Stimulated activated CD4-positive, alpha-beta T cell treated with anti-CD3 and anti-CD28 coated beads, TNF-alpha, amount 100 ng/mL, for 24 hours (primary cell): ENCODE data around the gene PHETA2.
"Not testable (repeated sequence)": the region's sequence is repeated elsewhere in the genome, so short reads cannot be mapped to it uniquely, and the experiment has no call there.

Experiments used
- DNase-seq, 3 experiments: peaks; one replicate each; pipeline ENCODE4 v3.0.0-alpha.2; 2020; ENCODE audit warnings: low read depth in 3 of 3

PHETA2 gene

DNA sequence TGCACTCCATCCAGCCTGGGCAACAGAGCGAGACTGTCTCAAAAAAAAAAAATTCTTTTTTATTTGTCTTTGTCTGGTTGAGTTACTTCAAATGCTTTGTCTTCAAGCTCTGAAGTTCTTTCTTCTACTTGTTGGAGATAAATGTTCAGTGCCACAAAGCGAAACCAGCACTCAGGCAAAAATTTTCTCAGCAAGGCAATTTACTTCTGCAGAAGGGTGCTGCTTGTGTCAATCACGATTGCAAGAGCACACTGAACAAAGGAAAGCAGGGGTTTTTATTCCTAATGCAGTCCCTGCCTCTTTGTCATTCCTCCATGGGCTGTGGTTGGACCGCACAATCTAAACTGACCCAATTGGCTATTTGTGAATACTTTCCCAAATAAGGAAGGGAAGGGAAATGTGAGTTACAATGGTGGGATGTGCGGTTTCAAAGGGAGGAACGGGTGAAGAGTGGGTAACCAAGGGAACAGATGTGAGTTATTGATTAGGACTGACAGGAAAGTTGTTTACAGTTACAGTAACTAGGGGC is 30.3 kb downstream of the PHETA2 start:
- DNase-seq = not testable (repeated sequence)

DNA sequence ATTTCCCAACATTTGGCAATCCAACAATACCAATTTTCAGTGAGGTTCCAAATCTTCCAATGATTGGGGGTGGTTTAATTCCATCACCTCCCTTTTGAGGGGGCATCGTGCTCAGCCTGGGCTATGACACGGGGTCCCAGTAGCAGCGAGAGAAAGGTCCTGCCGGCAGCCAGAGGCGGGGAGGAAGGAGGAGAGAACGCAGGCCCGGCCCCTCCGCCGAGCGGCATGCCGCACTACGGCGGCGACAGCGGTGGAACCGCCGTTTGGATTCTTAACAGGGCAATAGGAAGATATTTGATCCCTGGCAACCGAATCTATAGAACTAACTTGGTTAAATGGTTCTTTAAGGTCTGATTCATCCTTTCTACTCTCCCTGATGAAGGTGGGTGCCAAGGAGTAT is 34.8 kb downstream of the PHETA2 start:
- DNase-seq = no peak

DNA sequence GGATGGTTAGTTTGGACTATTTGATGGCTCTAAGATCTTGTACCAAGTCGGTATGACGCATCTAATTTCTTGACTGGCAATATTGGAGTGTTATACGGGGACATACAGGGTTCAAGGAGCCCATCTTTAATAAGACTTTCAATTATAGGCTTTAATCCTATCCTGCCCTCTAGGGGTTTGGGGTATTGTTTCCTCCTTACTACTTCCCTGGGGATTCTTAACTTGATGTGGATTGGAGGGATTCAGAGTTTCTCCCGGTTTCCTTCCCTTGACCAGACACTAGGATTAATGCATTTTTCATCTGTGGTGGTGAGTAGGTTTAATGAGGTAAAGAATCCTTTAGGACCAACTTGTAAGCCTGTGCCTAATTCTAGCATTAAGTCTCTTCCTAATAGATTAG is 37.8 kb downstream of the PHETA2 start:
- DNase-seq = no peak

DNA sequence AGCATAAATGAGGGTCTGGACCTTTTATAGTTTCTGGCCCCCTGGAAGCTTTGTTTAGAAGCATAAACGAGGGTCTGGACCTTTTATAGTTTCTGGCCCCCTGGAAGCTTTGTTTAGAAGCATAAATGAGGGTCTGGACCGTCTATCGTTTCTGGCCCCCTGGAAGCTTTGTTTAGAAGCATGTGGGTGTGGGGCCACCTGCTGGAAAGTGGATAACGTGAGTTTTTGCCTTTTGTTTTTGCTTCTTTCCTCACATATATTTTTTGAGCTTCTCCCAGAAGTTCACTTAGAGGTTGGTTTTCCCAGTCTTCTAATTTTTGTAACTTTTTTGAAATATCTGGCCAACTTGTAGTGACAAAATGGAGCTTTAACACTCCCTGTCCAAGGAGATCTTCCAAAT is 38.7 kb downstream of the PHETA2 start:
- not testable (repeated sequence) for DNase-seq

DNA sequence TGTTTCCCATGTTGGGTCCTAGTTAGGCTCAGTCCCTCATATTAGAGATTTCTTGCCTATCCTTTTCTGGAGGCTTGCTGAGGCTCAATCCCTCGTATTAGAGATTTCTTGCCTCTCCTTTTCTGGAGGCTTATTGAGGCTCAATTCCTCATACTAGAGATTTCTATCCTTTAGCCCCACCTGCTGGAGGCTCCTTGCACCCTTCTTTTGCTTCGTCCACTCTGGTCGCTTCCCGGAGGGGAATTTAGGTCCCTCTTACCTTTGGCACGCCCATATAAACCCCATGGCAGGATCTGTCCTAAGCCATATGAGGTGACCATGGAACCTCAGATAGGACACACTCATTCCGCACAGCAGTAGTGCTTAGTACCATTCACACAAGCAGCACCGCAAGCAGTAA is 40.7 kb downstream of the PHETA2 start:
- no peak for DNase-seq

DNA sequence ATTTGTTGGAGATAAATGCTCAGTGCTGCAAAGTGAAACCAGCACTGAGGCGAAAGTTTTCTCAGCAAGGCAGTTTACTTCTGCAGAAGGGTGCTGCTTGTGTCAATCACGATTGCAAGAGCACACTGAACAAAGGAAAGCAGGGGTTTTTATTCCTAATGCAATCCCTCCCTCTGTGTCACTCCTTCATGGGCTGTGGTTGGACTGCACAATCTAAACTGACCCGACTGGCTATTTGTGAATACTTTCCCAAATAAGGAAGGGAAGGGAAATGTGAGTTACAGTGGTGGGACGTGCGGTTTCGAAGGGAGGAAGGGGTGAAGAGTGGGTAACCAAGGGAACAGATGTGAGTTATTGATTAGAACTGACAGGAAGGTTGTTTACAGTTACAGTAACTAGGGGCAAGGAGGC is 41.4 kb downstream of the PHETA2 start:
- not testable (repeated sequence) for DNase-seq

DNA sequence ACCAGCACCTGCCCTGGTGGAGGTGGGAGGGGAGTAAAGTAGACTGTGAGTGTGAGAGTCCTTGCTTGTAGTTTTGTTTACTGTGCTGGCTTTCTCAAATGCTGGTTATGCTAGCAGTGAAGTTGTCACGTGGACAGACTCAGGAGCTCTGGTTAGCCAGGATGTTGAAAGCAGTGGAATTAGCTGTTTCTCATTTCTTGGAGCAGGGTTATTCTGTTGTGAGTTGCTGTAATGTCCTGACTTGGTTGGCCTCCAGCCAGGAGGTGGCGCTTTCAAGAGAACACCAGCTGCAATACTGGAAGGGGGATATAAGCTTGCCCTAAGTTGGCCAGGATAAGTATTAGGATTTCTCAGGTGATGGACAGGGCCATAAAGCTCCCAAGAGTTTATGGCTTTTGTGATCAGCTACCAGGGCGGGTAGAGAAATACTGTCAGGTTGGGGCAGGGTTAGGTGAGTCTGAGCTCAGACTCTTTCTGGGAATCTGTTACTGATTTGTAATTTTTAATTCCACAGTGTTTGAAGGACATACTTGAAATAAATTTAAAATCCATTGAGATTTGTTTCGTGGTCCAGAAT is 42.9 kb downstream of the PHETA2 start:
- DNase-seq = no peak

DNA sequence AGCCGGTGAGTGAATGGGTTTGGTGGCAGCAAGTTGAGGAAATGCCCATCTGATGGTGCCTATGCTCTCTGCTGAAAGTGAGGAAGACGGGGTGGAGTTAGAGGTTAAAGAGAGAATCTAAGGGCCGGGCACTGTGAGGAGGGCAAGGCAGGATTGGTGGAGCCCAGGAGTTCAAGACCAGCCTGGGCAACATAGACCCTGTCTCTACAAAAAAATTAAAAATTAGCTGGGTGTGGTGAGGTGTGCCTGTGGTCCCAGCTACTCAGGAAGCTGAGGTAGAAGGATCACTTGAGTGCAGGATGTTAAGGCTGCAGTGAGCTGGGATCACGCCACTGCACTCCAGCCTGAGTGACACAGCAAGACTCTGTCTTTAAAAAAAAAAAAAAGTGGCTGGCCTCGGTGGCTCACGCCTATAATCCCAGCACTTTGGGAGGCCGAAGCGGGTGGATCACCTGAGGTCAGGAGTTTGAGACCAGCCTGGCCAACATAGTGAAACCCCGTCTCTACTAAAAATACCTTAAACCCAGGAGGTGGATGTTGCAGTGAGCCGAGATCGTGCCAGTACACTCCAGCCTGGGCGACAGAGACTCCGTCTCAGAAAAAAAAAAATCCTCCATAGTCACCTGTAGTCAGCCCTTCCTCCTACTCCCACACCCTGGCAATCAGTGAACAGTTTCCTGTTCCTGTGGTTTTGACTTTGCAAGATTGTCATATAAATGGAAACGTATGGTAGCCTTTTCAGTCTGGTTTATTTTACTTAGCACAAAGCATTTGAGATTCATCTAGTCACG is 46.4 kb downstream of the PHETA2 start:
- DNase-seq = peak in 2 of 3 experiments; percentile 22 to 25

DNA sequence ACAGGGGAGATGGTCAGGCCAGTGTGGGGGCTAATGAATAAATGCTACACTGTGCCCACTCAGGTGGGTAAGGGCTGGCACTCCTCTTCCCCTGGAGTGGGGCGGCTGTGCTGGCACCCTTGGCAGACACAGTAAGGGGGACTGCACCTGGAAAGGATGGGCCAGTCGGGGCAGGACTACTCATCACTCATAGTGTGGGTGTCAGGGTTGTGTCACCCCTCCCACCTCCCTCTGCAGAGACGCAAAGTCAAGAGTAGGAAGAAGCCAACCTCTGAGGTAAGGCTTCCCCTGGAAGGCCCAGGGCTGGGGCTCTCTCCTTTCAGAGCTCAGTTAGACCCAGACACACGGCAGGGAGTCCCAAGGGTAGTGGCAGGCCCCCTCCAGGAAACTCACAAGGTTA is 49.5 kb downstream of the PHETA2 start:
- DNase-seq = not testable (repeated sequence)

DNA sequence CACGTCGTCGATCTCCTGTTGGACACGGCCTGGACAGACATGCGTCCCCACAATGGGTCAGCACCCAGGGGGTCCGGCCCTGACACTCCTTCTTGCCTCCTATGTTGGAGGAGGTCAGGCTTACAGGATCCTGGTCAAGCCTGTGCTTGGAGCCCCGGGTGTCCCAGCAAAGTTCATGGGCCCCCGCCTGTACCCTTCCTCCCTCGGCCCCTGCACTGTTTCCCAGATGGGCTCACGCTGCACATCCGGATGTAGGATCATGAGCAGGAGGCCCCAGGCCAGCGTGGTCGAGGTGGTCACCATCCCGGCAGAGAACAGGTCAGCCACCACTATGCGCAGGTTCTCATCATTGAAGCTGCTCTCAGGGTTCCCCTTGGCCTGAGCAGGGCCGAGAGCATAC is 53.6 kb downstream of the PHETA2 start:
- no peak for DNase-seq

DNA sequence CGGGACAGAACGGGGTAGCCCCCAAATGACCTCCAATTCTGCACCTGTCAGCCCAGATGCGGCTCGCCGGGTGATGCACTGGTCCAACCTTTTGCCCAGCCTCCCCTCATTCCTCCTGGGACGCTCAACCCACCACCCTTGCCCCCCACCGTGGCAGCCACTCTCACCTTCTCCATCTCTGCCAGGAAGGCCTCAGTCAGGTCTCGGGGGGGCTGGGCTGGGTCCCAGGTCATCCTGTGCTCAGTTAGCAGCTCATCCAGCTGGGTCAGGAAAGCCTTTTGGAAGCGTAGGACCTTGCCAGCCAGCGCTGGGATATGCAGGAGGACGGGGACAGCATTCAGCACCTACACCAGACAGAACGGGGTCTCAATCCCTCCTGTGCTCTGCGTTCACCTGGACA is 54.0 kb downstream of the PHETA2 start:
- DNase-seq = not testable (repeated sequence)
